Effector memory CD8-positive, alpha-beta T cell (primary cell): Measurements from ENCODE around the gene FBXO8.
A peak's percentile ranks its signal among the peaks of the same experiment; 100 is the strongest.
"Not testable (repeated sequence)": the region's sequence is repeated elsewhere in the genome, so short reads cannot be mapped to it uniquely, and the experiment has no call there.

Experiments
- ATAC-seq: fragments of 150-1000 bp; cut with Tn5 transposase; replicated peaks from 2 replicates; pipeline ENCODE4 v1.10.0; 2021; ENCODE audit warnings: mild to moderate bottlenecking, moderate library complexity
- DNase-seq, 3 experiments: peaks; one replicate each; pipeline ENCODE4 v3.0.0; 2021
- H3K27ac Mint-ChIP-seq, 2 donors: one replicate each; pipeline ENCODE4 v1.8.0; 2022; ENCODE audit warnings: mild to moderate bottlenecking in 2 of 2, mixed read lengths in 2 of 2, moderate library complexity in 2 of 2
- H3K27me3 Mint-ChIP-seq, 2 donors: one replicate each; pipeline ENCODE4 v1.8.0; 2022; ENCODE audit warnings: mixed read lengths in 2 of 2
- H3K36me3 Mint-ChIP-seq: one replicate; pipeline ENCODE4 v1.8.0; 2022; ENCODE audit warnings: mild to moderate bottlenecking, moderate library complexity, mixed read lengths; ENCODE audit not compliant: insufficient read depth
- H3K4me1 Mint-ChIP-seq, 2 donors: one replicate each; pipeline ENCODE4 v1.8.0; 2022; ENCODE audit warnings: low read depth in 2 of 2, mixed read lengths in 2 of 2
- H3K4me3 Mint-ChIP-seq, 2 donors: one replicate each; pipeline ENCODE4 v1.8.0; 2022; ENCODE audit warnings: mild to moderate bottlenecking in 2 of 2, mixed read lengths in 2 of 2, moderate library complexity in 2 of 2
- H3K9me3 Mint-ChIP-seq, 2 donors: one replicate each; pipeline ENCODE4 v1.8.0; 2022; ENCODE audit warnings: mixed read lengths in 2 of 2

FBXO8 gene

GRCh38 chr4:174307694-174308093, 24.2 kb upstream of the FBXO8 start:
- peaks cover 30% of the 10 kb centered on the region for H3K36me3 Mint-ChIP-seq
- H3K4me3 Mint-ChIP-seq, result no peak overlapping the region
- H3K27ac Mint-ChIP-seq, result no peak overlapping the region
- H3K27me3 Mint-ChIP-seq, result no peaks in the 10 kb centered on the region
- no peaks in the 10 kb centered on the region for H3K9me3 Mint-ChIP-seq
- DNase-seq (no peak), ATAC-seq (no peak)
- peaks cover 1 to 6% of the 10 kb centered on the region in 2 donors for H3K4me1 Mint-ChIP-seq

- DNase-seq (no peak), ATAC-seq (no peak)
- Mint-ChIP-seq H3K27ac (no peak overlapping the region), H3K36me3 (peaks cover 38% of the 10 kb centered on the region), H3K9me3 (no peaks in the 10 kb centered on the region), H3K4me1 (peaks cover 0 to 5% of the 10 kb centered on the region in 2 donors), H3K27me3 (no peaks in the 10 kb centered on the region), H3K4me3 (no peak overlapping the region)
These were observed 22.5 kb upstream of the FBXO8 start for GRCh38 chr4:174305961-174306360.

GRCh38 chr4:174304664-174305063, 21.2 kb upstream of the FBXO8 start:
- no peak for DNase-seq
- peaks cover under 1 to 5% of the 10 kb centered on the region in 2 donors for H3K4me1 Mint-ChIP-seq
- ATAC-seq, result no peak
- H3K27me3 Mint-ChIP-seq, result no peaks in the 10 kb centered on the region
- no peak overlapping the region for H3K27ac Mint-ChIP-seq
- H3K4me3 Mint-ChIP-seq, result no peak overlapping the region
- H3K36me3 Mint-ChIP-seq, result peaks cover 43% of the 10 kb centered on the region
- H3K9me3 Mint-ChIP-seq, result no peaks in the 10 kb centered on the region

- no peaks in the 10 kb centered on the region for H3K27me3 Mint-ChIP-seq
- no peak for ATAC-seq
- no peaks in the 10 kb centered on the region for H3K9me3 Mint-ChIP-seq
- H3K4me3 Mint-ChIP-seq, result no peak overlapping the region
- DNase-seq, result no peak
- peaks cover 37% of the 10 kb centered on the region for H3K36me3 Mint-ChIP-seq
- H3K27ac Mint-ChIP-seq, result no peak overlapping the region
- H3K4me1 Mint-ChIP-seq, result peaks cover 1 to 5% of the 10 kb centered on the region in 2 donors
These were observed 20.2 kb upstream of the FBXO8 start for GRCh38 chr4:174303687-174304086.

GRCh38 chr4:174295142-174295541, 11.7 kb upstream of the FBXO8 start:
- not testable (repeated sequence) for H3K27me3 Mint-ChIP-seq, H3K9me3 Mint-ChIP-seq, DNase-seq, H3K27ac Mint-ChIP-seq, ATAC-seq, H3K4me3 Mint-ChIP-seq
- Mint-ChIP-seq H3K36me3 (peaks cover 13% of the 10 kb centered on the region), H3K4me1 (peaks cover 4 to 26% of the 10 kb centered on the region in 2 donors)

GRCh38 chr4:174294641-174295040, 11.2 kb upstream of the FBXO8 start:
- not testable (repeated sequence) for H3K4me3 Mint-ChIP-seq, ATAC-seq, H3K27ac Mint-ChIP-seq, H3K27me3 Mint-ChIP-seq, DNase-seq, H3K9me3 Mint-ChIP-seq
- Mint-ChIP-seq H3K36me3 (peaks cover 13% of the 10 kb centered on the region), H3K4me1 (peaks cover 4 to 29% of the 10 kb centered on the region in 2 donors)

GRCh38 chr4:174292473-174292872, 9.0 kb upstream of the FBXO8 start:
- ATAC-seq (no peak), DNase-seq (no peak)
- Mint-ChIP-seq H3K27ac (no peak overlapping the region), H3K9me3 (peaks cover 2 to 9% of the 10 kb centered on the region in 2 donors), H3K27me3 (no peaks in the 10 kb centered on the region), H3K4me3 (no peak overlapping the region), H3K4me1 (peaks cover 5 to 36% of the 10 kb centered on the region in 2 donors), H3K36me3 (peaks cover 8% of the 10 kb centered on the region)

- Mint-ChIP-seq H3K27ac (no peak overlapping the region), H3K4me3 (no peak overlapping the region), H3K4me1 (peaks cover 24 to 40% of the 10 kb centered on the region in 2 donors), H3K9me3 (no peaks in the 10 kb centered on the region), H3K36me3 (peaks cover 14% of the 10 kb centered on the region), H3K27me3 (no peaks in the 10 kb centered on the region)
- no peak for DNase-seq
- ATAC-seq, result no peak
These were observed 3.4 kb upstream of the FBXO8 start for GRCh38 chr4:174286870-174287269.

- no peak for DNase-seq
- H3K27ac Mint-ChIP-seq, result peak overlapping the region; percentile 100
- no peak for ATAC-seq
- peaks cover 35 to 45% of the 10 kb centered on the region in 2 donors for H3K4me1 Mint-ChIP-seq
- H3K9me3 Mint-ChIP-seq, result no peaks in the 10 kb centered on the region
- H3K36me3 Mint-ChIP-seq, result peaks cover 19% of the 10 kb centered on the region
- H3K4me3 Mint-ChIP-seq, result peak overlapping the region; percentile 99
- H3K27me3 Mint-ChIP-seq, result no peaks in the 10 kb centered on the region
These were observed 1.0 kb upstream of the FBXO8 start for GRCh38 chr4:174284487-174284886.

- ATAC-seq (peak; percentile 93), DNase-seq (peak; percentile 74 to 81 (median 76))
- peak overlapping the region; percentile 100 for H3K27ac Mint-ChIP-seq
- H3K4me3 Mint-ChIP-seq, result peak overlapping the region; percentile 99
- no peaks in the 10 kb centered on the region for H3K9me3 Mint-ChIP-seq
- H3K4me1 Mint-ChIP-seq, result peaks cover 35 to 52% of the 10 kb centered on the region in 2 donors
- H3K27me3 Mint-ChIP-seq, result no peaks in the 10 kb centered on the region
- peaks cover 19% of the 10 kb centered on the region for H3K36me3 Mint-ChIP-seq
These were observed 496 bp downstream of the FBXO8 start for GRCh38 chr4:174282836-174283506.

GRCh38 chr4:174281901-174282300, 1.6 kb downstream of the FBXO8 start:
- ATAC-seq (no peak), DNase-seq (no peak)
- Mint-ChIP-seq H3K4me3 (peak overlapping the region in 1 of 2 donors; percentile 99), H3K27me3 (no peaks in the 10 kb centered on the region), H3K36me3 (peaks cover 19% of the 10 kb centered on the region), H3K9me3 (no peaks in the 10 kb centered on the region), H3K27ac (peak overlapping the region; percentile 100), H3K4me1 (peaks cover 35 to 59% of the 10 kb centered on the region in 2 donors)

GRCh38 chr4:174281182-174281737, 2.2 kb downstream of the FBXO8 start:
- ATAC-seq, result no peak
- peak overlapping the region in 1 of 2 donors; percentile 99 for H3K4me3 Mint-ChIP-seq
- H3K9me3 Mint-ChIP-seq, result no peaks in the 10 kb centered on the region
- peaks cover 35 to 59% of the 10 kb centered on the region in 2 donors for H3K4me1 Mint-ChIP-seq
- no peaks in the 10 kb centered on the region for H3K27me3 Mint-ChIP-seq
- peak overlapping the region; percentile 30 to 67 for H3K27ac Mint-ChIP-seq
- no peak for DNase-seq
- peaks cover 19% of the 10 kb centered on the region for H3K36me3 Mint-ChIP-seq

GRCh38 chr4:174279433-174280155, 3.9 kb downstream of the FBXO8 start:
- H3K4me3 Mint-ChIP-seq, result peak overlapping the region in 1 of 2 donors; percentile 0
- H3K4me1 Mint-ChIP-seq, result peaks cover 27 to 52% of the 10 kb centered on the region in 2 donors
- H3K36me3 Mint-ChIP-seq, result peaks cover 19% of the 10 kb centered on the region
- DNase-seq (no peak), ATAC-seq (no peak)
- no peaks in the 10 kb centered on the region for H3K27me3 Mint-ChIP-seq
- no peak overlapping the region for H3K27ac Mint-ChIP-seq
- no peaks in the 10 kb centered on the region for H3K9me3 Mint-ChIP-seq
